ENCODE results near the gene OPRL1. TPM values are rescaled to one million over a fixed set of nuclear protein-coding genes. Genes with fewer than 3 reads are reported as not detected.

The OPRL1 gene
- total RNA-seq, 4 donors from 2014 or later, result 0.54 to 0.94 (median 0.68) TPM

DNA sequence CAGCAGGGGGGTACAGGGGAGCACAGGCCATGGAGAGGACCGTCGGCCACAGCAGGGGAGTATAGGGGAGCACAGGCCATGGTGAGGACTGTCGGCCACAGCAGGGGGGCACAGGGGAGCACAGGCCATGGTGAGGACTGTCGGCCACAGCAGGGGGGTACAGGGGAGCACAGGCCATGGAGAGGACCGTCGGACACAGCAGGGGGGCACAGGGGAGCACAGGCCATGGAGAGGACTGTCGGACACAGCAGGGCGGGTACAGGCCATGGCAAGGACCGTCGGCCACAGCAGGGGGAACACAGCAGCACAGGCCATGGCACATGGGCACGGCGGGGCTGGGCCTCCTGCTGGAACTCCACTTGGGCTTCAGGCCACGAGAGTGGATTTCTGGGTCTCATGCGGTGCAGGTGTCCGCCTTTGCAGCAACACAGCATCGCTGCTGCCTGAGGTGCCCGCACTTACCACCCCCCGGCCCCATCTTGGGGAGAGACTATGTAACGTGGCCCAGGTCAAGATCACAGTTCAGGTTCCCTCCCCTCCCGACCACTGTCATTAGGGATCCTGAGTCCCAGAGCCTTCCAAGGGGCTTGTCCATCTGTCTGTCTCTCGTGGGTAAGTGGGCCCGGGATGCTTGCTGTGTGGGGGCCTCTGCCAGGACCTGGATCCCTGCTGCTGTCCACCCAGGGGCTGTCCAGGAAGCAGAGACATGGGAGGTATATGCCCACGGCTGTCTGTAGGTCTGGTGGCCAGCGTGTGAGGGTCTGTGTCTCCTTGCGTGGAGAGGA is 25.0 kb downstream of the OPRL1 start:
- H3K36me3 ChIP-seq, result no peaks in the 10 kb centered on the region
- H3K27me3 ChIP-seq, result no peaks in the 10 kb centered on the region
- intact Hi-C loops (cut with DNase I), result no loop called here
- TF ChIP-seq POLR2A (IDR thresholded peaks at IDR 0.05), result no peak
- TF ChIP-seq, protein P1, sequence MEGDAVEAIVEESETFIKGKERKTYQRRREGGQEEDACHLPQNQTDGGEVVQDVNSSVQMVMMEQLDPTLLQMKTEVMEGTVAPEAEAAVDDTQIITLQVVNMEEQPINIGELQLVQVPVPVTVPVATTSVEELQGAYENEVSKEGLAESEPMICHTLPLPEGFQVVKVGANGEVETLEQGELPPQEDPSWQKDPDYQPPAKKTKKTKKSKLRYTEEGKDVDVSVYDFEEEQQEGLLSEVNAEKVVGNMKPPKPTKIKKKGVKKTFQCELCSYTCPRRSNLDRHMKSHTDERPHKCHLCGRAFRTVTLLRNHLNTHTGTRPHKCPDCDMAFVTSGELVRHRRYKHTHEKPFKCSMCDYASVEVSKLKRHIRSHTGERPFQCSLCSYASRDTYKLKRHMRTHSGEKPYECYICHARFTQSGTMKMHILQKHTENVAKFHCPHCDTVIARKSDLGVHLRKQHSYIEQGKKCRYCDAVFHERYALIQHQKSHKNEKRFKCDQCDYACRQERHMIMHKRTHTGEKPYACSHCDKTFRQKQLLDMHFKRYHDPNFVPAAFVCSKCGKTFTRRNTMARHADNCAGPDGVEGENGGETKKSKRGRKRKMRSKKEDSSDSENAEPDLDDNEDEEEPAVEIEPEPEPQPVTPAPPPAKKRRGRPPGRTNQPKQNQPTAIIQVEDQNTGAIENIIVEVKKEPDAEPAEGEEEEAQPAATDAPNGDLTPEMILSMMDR (IDR thresholded peaks at IDR 0.05), result no peak
- H3K4me1 ChIP-seq, result peaks cover 11% of the 10 kb centered on the region in 2 donors
- WGBS, 2 donors, result 83 to 94% methylated on average over 4 to 14 of the region's 25 CpGs
- H3K4me3 ChIP-seq (replicated peaks in 1 of 3), result no peak overlapping the region
- DNase-seq, result no peak
- no peak overlapping the region for H3K27ac ChIP-seq
- no peaks in the 10 kb centered on the region for H3K9me3 ChIP-seq

DNA sequence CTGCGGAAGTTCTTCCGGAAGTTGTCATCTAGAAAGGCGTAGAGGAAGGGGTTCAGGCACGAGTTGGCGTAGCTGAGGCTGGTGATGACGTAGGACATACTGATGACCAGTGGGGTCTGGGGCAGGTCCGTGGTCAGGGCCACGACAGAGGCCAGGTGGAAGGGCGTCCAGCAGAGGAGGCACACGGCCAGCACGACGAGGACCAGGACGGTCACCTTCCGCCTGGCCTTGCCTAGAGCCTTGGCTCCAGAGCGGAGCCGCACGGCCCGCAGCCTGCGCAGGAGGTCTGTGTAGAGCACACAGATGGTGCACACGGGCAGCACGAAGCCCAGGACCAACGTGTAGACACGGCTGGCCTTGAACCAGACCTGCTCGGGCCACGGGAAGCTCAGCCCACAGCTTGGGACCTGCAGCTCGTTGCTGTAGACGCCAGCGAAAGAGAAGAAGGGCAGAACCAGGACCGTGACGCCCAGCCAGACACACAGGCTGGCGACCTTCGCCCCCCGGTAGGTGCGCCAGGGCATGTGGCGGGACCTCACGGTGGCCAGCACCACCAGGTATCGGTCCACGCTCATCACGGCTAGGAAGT is 26.1 kb downstream of the OPRL1 start:
- peaks cover 11% of the 10 kb centered on the region in 2 donors for H3K4me1 ChIP-seq
- no peaks in the 10 kb centered on the region for H3K9me3 ChIP-seq
- no peaks in the 10 kb centered on the region for H3K27me3 ChIP-seq
- intact Hi-C loops (cut with DNase I), result no loop called here
- no peak overlapping the region for H3K4me3 ChIP-seq (replicated peaks in 1 of 3)
- H3K27ac ChIP-seq, result no peak overlapping the region
- WGBS, 2 donors, result 90 to 94% methylated on average over 19 to 29 of the region's 39 CpGs
- no peak for TF ChIP-seq POLR2A (IDR thresholded peaks at IDR 0.05)
- TF ChIP-seq, protein P1 (IDR thresholded peaks at IDR 0.05), result no peak
- no peak for DNase-seq
- H3K36me3 ChIP-seq, result no peaks in the 10 kb centered on the region

DNA sequence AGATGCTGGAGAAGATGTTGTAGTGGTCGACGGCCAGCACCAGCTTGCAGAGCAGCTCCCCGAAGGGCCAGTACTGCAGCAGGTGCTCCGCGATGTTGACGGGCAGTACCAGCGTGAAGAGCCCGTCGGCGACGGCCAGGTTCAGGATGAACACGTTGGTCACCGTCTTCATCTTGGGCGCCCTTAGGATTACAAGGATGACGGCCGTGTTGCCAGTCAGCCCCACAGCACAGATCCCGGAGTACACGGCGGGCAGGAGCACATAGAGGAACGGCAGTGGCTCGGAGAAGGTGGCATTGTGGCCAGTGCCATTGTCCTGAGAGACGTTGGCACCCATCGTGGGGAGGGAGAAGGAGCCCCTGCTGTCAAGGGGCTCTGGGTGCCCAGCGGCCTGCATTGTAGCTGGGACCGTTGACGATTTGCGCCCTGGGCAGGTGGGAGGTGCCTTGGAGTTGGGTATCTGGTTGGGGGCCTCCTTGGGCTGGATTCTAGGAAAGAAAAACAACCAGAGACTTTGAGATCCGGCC is 26.6 kb downstream of the OPRL1 start:
- no peak for DNase-seq
- 86 to 93% methylated on average over 18 to 23 of the region's 28 CpGs for WGBS, 2 donors
- Histone ChIP-seq H3K27me3 (no peaks in the 10 kb centered on the region), H3K36me3 (no peaks in the 10 kb centered on the region), H3K27ac (no peak overlapping the region), H3K9me3 (no peaks in the 10 kb centered on the region), H3K4me3 (replicated peaks in 1 of 3) (no peak overlapping the region), H3K4me1 (peaks cover 11% of the 10 kb centered on the region in 2 donors)
- TF ChIP-seq, protein P1 (IDR thresholded peaks at IDR 0.05), result no peak
- TF ChIP-seq POLR2A (IDR thresholded peaks at IDR 0.05), result no peak
- intact Hi-C loops (cut with DNase I), result no loop called here

DNA sequence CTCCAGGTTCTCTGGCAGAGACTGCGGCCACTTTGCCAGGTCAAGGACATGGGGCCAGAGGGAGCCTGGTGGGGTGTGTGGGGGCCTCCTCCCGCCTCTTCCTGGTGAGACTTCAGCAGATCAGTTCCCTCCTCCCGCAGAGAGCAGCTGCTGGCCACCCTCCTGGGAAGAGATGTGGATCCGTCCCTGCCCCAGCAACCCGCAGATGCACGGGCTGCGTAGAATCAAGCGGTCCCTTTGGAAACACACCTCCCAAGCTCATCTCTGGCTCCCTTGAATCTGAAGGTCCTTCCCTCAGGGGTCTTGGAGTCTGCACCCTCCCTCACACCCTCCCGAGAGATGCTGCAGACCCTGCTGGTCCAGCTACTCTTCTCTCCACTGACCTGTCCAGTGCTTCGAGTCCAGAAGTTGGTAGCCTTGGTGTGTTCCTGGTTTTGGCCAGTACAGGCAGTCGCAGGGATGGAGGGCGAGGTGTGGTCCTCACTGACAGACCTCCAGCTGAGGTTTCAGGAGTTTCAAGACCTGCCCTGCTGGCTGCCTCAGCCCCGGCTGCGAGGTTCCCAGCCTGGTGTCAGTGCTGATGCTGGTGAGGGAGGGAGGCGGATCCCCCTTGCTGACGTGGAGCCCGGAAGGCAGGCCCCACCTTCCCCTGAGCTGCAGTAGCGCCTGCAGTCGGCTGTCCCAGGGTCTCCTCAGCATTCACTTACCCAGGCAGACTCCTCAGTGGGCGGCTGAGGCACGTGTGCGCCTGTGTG is 27.3 kb downstream of the OPRL1 start, which contains the start of gene NPBWR2:
TSS of gene NPBWR2 (minus strand) at position 585 of the 755 bp plus-strand sequence. CDS start 734 bp downstream, outside the sequence.
- intact Hi-C loops (cut with DNase I), result no loop called here

More for the DNA sequence above, 27.3 kb downstream of the OPRL1 start, which contains the start of gene NPBWR2:
- no peaks in the 10 kb centered on the region for H3K27me3 ChIP-seq
- H3K9me3 ChIP-seq, result no peaks in the 10 kb centered on the region
- no peak for DNase-seq
- WGBS, 2 donors, result 69 to 82% methylated on average over 9 to 16 of the region's 22 CpGs
- H3K4me3 ChIP-seq (replicated peaks in 1 of 3), result no peak within 1 kb of the TSS
- H3K27ac ChIP-seq, result no peak within 1 kb of the TSS
- H3K4me1 ChIP-seq, result peaks cover 7% of the 10 kb centered on the region in 2 donors
- TF ChIP-seq, protein P1 (IDR thresholded peaks at IDR 0.05), result no peak
- TF ChIP-seq POLR2A (IDR thresholded peaks at IDR 0.05), result no peak
- no peaks in the 10 kb centered on the region for H3K36me3 ChIP-seq
